Muscle of leg (tissue), 11 donors: Measurements from ENCODE around the gene TBC1D14. TPM values are rescaled to one million over a fixed set of nuclear protein-coding genes. Genes with fewer than 3 reads are reported as not detected.

Source experiments
- DNase-seq: peaks from one replicate; pipeline ENCODE4 v3.0.0; 2013
- H3K27ac ChIP-seq: one replicate; pipeline ENCODE4 v1.5.1; 2013; ENCODE audit warnings: mild to moderate bottlenecking, low read length, control low read depth
- H3K27me3 ChIP-seq: one replicate; pipeline ENCODE4 v1.6.1; 2013; ENCODE audit warnings: low read length; ENCODE audit not compliant: control insufficient read depth, insufficient read depth
- H3K36me3 ChIP-seq: one replicate; pipeline ENCODE4 v1.6.1; 2013; ENCODE audit warnings: low read length; ENCODE audit not compliant: control insufficient read depth, insufficient read depth
- H3K4me1 ChIP-seq: one replicate; pipeline ENCODE4 v1.6.1; 2013; ENCODE audit warnings: low read length; ENCODE audit not compliant: control insufficient read depth, insufficient read depth
- H3K4me3 ChIP-seq: one replicate; pipeline ENCODE4 v1.5.1; 2013; ENCODE audit warnings: low read length, control low read depth
- H3K9me3 ChIP-seq: replicated peaks from 2 replicates; pipeline ENCODE4 v1.6.1; 2013; ENCODE audit warnings: low read depth, low read length; ENCODE audit not compliant: control insufficient read depth
- WGBS: methylation state at CpG from one replicate; pipeline ENCODE4 v1.1.5; 2013; ENCODE audit warnings: missing lambda C conversion rate; ENCODE audit not compliant: insufficient coverage; 5-methylcytosine and 5-hydroxymethylcytosine counted together
- polyA plus RNA-seq, 8 donors: library from polyadenylated mRNA; unstranded; fragments of 120-200 nt; gene quantifications; one replicate each; pipeline versions ENCODE4 v1.2.1 to v1.2.3, GENCODE V29; 2013; ENCODE audit warnings: inconsistent platforms in 1 of 8, low replicate concordance in 1 of 8; ENCODE audit not compliant: insufficient read length in 8 of 8, insufficient read depth in 1 of 8
- total RNA-seq: library from RNA; stranded (reverse); fragments of 120-200 nt; gene quantifications from one replicate; pipeline ENCODE4 v1.2.4, GENCODE V29; 2013

TBC1D14 gene
- total and polyA plus RNA-seq, 9 donors = 31.3 to 45.2 (median 38.7) TPM

- peaks cover 64% of the 10 kb centered on the region for H3K36me3 ChIP-seq
- no peak overlapping the region for H3K27ac ChIP-seq
- no peak for DNase-seq
- no peak overlapping the region for H3K4me3 ChIP-seq
- no peaks in the 10 kb centered on the region for H3K27me3 ChIP-seq
- peaks cover 11% of the 10 kb centered on the region for H3K4me1 ChIP-seq
- 92% methylated on average over 6 of the region's 6 CpGs for WGBS
- H3K9me3 ChIP-seq = no peaks in the 10 kb centered on the region
Measured at GRCh38 chr4:7017446-7018048, 107.9 kb downstream of the TBC1D14 start.

GRCh38 chr4:7018281-7018680 is 108.7 kb downstream of the TBC1D14 start:
- H3K36me3 ChIP-seq = peaks cover 63% of the 10 kb centered on the region
- no peaks in the 10 kb centered on the region for H3K9me3 ChIP-seq
- H3K27ac ChIP-seq = no peak overlapping the region
- 94% methylated on average over 8 of the region's 9 CpGs for WGBS
- H3K27me3 ChIP-seq = no peaks in the 10 kb centered on the region
- H3K4me1 ChIP-seq = peaks cover 11% of the 10 kb centered on the region
- H3K4me3 ChIP-seq = no peak overlapping the region
- DNase-seq = no peak

GRCh38 chr4:7019367-7019766 is 109.7 kb downstream of the TBC1D14 start:
- 85% methylated on average over 8 of the region's 10 CpGs for WGBS
- Histone ChIP-seq H3K27me3 (no peaks in the 10 kb centered on the region), H3K9me3 (no peaks in the 10 kb centered on the region)

GRCh38 chr4:7020290-7020689 is 110.7 kb downstream of the TBC1D14 start:
- Histone ChIP-seq H3K4me3 (no peak overlapping the region), H3K9me3 (no peaks in the 10 kb centered on the region), H3K27ac (no peak overlapping the region), H3K36me3 (peaks cover 71% of the 10 kb centered on the region), H3K4me1 (peaks cover 11% of the 10 kb centered on the region), H3K27me3 (no peaks in the 10 kb centered on the region)
- WGBS = 80% methylated on average over 1 of the region's 2 CpGs
- no peak for DNase-seq

More at GRCh38 chr4:7019367-7019766, 109.7 kb downstream of the TBC1D14 start:
- DNase-seq = no peak
- Histone ChIP-seq H3K27ac (no peak overlapping the region), H3K36me3 (peaks cover 71% of the 10 kb centered on the region), H3K4me1 (peaks cover 11% of the 10 kb centered on the region), H3K4me3 (no peak overlapping the region)

- WGBS = 92% methylated on average over 2 of the region's 11 CpGs
- H3K36me3 ChIP-seq = peaks cover 71% of the 10 kb centered on the region
- no peak overlapping the region for H3K4me3 ChIP-seq
- no peaks in the 10 kb centered on the region for H3K9me3 ChIP-seq
- H3K27ac ChIP-seq = no peak overlapping the region
- peaks cover 11% of the 10 kb centered on the region for H3K4me1 ChIP-seq
- DNase-seq = no peak
- no peaks in the 10 kb centered on the region for H3K27me3 ChIP-seq
Measured at GRCh38 chr4:7020856-7021255, 111.2 kb downstream of the TBC1D14 start.

GRCh38 chr4:7021355-7021754 is 111.7 kb downstream of the TBC1D14 start:
- Histone ChIP-seq H3K4me1 (peaks cover 10% of the 10 kb centered on the region), H3K36me3 (peaks cover 67% of the 10 kb centered on the region), H3K27ac (no peak overlapping the region), H3K4me3 (no peak overlapping the region), H3K27me3 (no peaks in the 10 kb centered on the region), H3K9me3 (no peaks in the 10 kb centered on the region)
- 50% methylated on average over 2 of the region's 5 CpGs for WGBS
- no peak for DNase-seq

- 87% methylated on average over 10 of the region's 13 CpGs for WGBS
- no peaks in the 10 kb centered on the region for H3K27me3 ChIP-seq
- H3K36me3 ChIP-seq = peaks cover 64% of the 10 kb centered on the region
- peaks cover 8% of the 10 kb centered on the region for H3K4me1 ChIP-seq
- no peak overlapping the region for H3K27ac ChIP-seq
- H3K9me3 ChIP-seq = no peaks in the 10 kb centered on the region
- H3K4me3 ChIP-seq = no peak overlapping the region
- no peak for DNase-seq
Measured at GRCh38 chr4:7021930-7022664, 112.5 kb downstream of the TBC1D14 start.

- peaks cover 68% of the 10 kb centered on the region for H3K36me3 ChIP-seq
- peaks cover under 1% of the 10 kb centered on the region for H3K4me1 ChIP-seq
- no peak overlapping the region for H3K4me3 ChIP-seq
- H3K9me3 ChIP-seq = no peaks in the 10 kb centered on the region
- H3K27ac ChIP-seq = no peak overlapping the region
- DNase-seq = no peak
- no peaks in the 10 kb centered on the region for H3K27me3 ChIP-seq
- 80% methylated on average over 15 of the region's 16 CpGs for WGBS
Measured at GRCh38 chr4:7023486-7023885, 113.9 kb downstream of the TBC1D14 start.

GRCh38 chr4:7023901-7024300 is 114.3 kb downstream of the TBC1D14 start:
- H3K4me1 ChIP-seq = no peaks in the 10 kb centered on the region
- H3K4me3 ChIP-seq = no peak overlapping the region
- H3K36me3 ChIP-seq = peaks cover 68% of the 10 kb centered on the region
- H3K9me3 ChIP-seq = no peaks in the 10 kb centered on the region
- H3K27me3 ChIP-seq = no peaks in the 10 kb centered on the region
- 91% methylated on average over 12 of the region's 12 CpGs for whole genome bisulfite sequencing
- H3K27ac ChIP-seq = no peak overlapping the region
- DNase-seq = no peak

GRCh38 chr4:7024336-7024890 is 114.8 kb downstream of the TBC1D14 start:
- no peak for DNase-seq
- 95% methylated on average over 18 of the region's 19 CpGs for WGBS

More at GRCh38 chr4:7024336-7024890, 114.8 kb downstream of the TBC1D14 start:
- Histone ChIP-seq H3K4me3 (no peak overlapping the region), H3K27me3 (no peaks in the 10 kb centered on the region), H3K36me3 (peaks cover 70% of the 10 kb centered on the region), H3K27ac (no peak overlapping the region), H3K9me3 (no peaks in the 10 kb centered on the region), H3K4me1 (no peaks in the 10 kb centered on the region)
